ENCODE results near the gene PEX5.
"Not testable (repeated sequence)": the region's sequence is repeated elsewhere in the genome, so short reads cannot be mapped to it uniquely, and the experiment has no call there.

Gene PEX5

GRCh38 chr12:7161327-7161726, 28.2 kb upstream of the PEX5 start:
- DNase-seq = no peak

- DNase-seq = no peak
Observed at GRCh38 chr12:7161811-7162210, 27.7 kb upstream of the PEX5 start.

GRCh38 chr12:7162691-7163114, 26.8 kb upstream of the PEX5 start:
- peak; percentile 12 for DNase-seq

GRCh38 chr12:7169951-7170350, 19.5 kb upstream of the PEX5 start:
- no peak for DNase-seq

- DNase-seq = no peak
Observed at GRCh38 chr12:7171854-7172253, 17.6 kb upstream of the PEX5 start.

- DNase-seq = no peak
Observed at GRCh38 chr12:7175493-7175892, 14.0 kb upstream of the PEX5 start.

GRCh38 chr12:7176595-7176994, 12.9 kb upstream of the PEX5 start:
- no peak for DNase-seq

- DNase-seq = no peak
Observed at GRCh38 chr12:7178481-7178880, 11.0 kb upstream of the PEX5 start.

- no peak for DNase-seq
Observed at GRCh38 chr12:7180685-7181084, 8.8 kb upstream of the PEX5 start.

- DNase-seq = not testable (repeated sequence)
Observed at GRCh38 chr12:7186058-7186457, 3.4 kb upstream of the PEX5 start.

- peak; percentile 63 for DNase-seq
Observed at GRCh38 chr12:7188562-7189397, 706 bp upstream of the PEX5 start.

- DNase-seq = no peak
Observed at GRCh38 chr12:7190268-7191055, 976 bp downstream of the PEX5 start.

- no peak for DNase-seq
Observed at GRCh38 chr12:7193674-7194073, 4.2 kb downstream of the PEX5 start.

- DNase-seq = no peak
Observed at GRCh38 chr12:7197841-7198240, 8.4 kb downstream of the PEX5 start.

- no peak for DNase-seq
Observed at GRCh38 chr12:7203109-7203508, 13.6 kb downstream of the PEX5 start.

- DNase-seq = no peak
Observed at GRCh38 chr12:7205091-7205490, 15.6 kb downstream of the PEX5 start.

- no peak for DNase-seq
Observed at GRCh38 chr12:7206691-7207090, 17.2 kb downstream of the PEX5 start.

- no peak for DNase-seq
Observed at GRCh38 chr12:7207866-7208625, 18.6 kb downstream of the PEX5 start.

- no peak for DNase-seq
Observed at GRCh38 chr12:7209958-7210357, 20.5 kb downstream of the PEX5 start.

GRCh38 chr12:7210642-7211151, 21.2 kb downstream of the PEX5 start:
- DNase-seq = no peak

GRCh38 chr12:7212678-7213077, 23.2 kb downstream of the PEX5 start:
- no peak for DNase-seq

GRCh38 chr12:7213745-7214144, 24.3 kb downstream of the PEX5 start:
- DNase-seq = not testable (repeated sequence)

- DNase-seq = no peak
Observed at GRCh38 chr12:7217475-7218069, 28.1 kb downstream of the PEX5 start.

All from CD4-positive, alpha-beta T cell treated with Interleukin-12 subunit alpha and Interleukin-12 subunit beta, for 1 hour (primary cell).